Ramos (cell line): ENCODE measurements around the gene CFAP61.

Source experiments
- in situ Hi-C: fragments of 300-500 bp; cut with MboI; formaldehyde crosslinking; loops from one replicate; pipeline ENCODE4 v1.14.3; 2022; ENCODE audit warnings: low sequenced_read_pairs; ENCODE audit not compliant: unreplicated experiment

CFAP61 gene

DNA sequence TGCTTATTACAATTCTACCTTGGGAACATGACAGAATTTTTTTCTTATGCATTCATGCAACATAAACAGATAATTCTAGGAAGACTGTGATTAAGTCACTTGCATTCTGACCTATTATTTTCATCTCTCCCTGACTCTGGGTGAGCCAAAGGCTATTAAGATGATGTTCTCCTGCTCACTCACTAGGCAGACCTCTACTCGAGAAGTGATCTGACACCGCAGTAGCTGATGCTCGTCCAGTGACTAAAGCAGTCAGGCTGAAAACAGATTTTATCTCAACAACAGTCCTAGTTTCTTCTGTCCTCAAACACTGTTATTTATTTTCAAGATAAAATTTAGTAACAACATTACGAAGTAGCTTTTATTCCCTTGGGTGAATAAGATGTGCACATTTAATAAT, 17.8 kb upstream of the CFAP61 start:
- in situ Hi-C loops = no loop called here

DNA sequence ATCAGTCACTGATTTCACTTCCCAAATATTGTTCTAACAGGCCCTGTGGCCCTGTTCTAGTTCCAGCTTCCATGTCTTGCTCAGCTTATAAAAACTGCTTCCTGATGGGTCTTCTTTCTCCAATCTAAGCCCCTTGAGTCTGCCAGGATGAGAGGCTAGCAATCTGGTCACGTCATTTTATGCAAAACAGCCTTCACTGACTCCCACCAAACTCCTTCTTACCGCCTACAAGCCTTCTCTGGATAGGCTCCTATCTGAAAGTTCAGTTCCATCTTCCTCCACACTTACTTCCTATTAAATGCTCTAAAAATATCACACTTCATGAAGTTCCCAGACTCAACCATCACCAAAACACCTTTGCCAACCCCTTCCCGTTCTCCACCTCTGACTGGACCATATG, 15.6 kb upstream of the CFAP61 start:
- in situ Hi-C loops = no loop called here

DNA sequence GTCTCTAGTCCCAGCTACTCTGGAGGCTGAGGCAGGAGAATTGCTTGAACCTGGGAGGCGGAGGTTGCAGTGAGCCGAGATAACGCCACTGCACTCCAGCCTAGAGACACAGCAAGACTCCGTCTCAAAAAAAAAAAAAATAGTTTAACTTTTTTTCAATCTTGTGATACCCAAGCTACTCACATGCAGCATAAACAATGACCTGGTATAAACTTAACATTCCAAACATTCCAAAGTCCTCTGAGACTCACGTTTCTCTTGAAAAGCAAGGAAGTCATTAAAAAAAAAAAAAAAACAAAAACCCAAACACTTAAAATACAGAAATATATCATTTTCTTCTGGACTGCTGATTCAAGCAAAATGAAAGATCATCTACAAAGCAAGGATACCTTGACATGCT, 14.4 kb upstream of the CFAP61 start:
- in situ Hi-C loops = no loop called here

DNA sequence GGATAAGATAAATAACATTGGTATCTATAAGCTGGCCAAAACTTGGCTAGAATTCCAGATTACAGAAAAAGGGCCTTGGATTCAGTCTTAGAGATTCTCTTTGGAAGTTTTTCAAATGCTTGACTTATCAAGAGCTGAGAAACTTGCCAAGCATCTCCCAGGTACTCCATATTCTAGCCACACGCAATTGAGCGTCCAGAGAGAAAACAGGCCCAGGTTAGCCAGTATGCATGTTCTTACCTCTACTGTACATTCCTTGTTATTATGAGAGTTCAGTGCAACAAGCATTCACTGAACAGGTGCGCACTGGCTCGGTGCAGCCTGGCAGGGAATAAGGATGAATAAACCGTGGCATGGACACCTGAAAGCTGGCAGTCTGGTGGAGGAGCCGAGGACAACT, 13.7 kb upstream of the CFAP61 start:
- in situ Hi-C loops = no loop called here

DNA sequence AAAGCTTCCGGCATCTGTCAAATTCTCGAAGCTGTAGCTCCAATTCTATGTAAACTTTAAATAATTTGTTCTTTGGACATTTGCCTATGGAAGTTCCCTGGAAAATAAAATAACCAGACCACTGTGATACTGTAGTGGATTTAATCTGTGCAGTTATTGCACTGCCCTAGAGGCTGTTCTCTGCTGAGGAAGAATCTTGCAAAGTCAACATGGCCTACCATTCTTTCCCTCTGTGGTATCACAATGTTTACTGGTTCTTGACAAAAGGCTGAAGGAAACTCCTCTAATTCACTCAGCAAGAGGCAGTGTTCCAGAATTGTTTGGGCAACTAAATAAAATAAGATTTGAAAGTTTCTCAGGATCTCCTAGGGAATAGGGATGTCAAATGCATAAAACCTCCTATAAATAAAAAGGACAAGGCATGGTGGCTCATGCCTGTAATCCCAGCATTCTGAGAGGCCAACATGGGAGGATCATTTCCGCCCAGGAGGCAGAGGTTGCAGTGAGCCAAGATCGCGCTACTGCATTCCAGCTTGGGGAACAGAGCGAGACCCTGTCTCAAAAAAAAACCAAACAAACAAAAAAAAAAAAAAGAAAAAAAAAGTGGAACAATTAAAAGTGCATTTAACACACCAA, 12.5 kb upstream of the CFAP61 start:
- in situ Hi-C loops = no loop called here

DNA sequence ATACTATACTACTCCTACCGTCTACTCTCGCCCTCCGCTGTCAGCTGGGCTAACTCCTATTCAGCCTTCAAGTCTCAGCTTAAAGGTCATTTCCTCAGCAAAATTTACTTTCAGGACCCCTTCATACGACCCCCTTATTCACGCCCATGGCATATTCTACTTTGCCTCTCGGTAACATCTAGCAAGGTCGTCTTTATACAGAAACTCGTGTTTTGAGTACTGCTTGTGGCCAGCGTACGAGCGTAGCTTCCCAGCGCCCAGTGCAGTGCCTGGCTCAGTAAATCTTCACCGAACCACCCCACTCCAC, 612 bp upstream of the CFAP61 start:
- in situ Hi-C loops = loop anchor here (10.0 kb wide), 1 partner anchor 63 kb away; no protein-coding TSS in a partner anchor

DNA sequence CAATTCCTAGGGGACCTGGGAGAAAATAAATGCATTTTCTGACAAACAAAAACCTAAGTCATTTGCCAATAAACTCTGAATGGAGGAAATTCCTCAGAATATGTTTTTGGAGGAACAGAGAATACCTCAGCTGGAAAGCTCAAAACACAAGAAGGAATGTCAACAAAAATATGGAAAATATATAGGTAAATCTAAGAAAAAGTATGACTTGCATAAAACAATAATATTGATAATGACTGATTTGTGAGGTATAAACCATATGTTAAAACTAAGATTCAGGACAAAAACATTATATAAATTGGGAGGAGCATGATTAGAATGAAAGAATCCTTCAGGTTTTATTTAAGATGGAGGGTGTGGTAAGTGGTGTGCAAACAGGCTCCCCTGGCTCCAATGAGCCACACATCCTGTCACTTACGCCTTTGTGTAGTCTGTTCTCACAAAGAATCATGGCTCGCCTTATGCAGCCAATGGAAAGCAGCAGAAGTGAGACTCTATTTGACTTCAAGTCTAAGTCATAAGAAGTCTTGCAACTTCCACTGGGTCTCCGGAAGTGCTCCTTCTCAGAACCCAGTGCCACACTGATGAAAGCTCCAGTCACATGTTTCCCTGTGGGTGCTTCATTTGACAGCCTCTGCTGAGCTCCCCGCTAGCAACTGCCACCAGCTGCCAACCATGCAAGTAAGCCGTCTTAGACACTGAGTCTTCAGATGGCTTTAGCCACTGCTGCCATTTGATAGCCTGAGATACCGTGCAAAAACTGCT, 8.1 kb downstream of the CFAP61 start:
- in situ Hi-C loops = no loop called here

DNA sequence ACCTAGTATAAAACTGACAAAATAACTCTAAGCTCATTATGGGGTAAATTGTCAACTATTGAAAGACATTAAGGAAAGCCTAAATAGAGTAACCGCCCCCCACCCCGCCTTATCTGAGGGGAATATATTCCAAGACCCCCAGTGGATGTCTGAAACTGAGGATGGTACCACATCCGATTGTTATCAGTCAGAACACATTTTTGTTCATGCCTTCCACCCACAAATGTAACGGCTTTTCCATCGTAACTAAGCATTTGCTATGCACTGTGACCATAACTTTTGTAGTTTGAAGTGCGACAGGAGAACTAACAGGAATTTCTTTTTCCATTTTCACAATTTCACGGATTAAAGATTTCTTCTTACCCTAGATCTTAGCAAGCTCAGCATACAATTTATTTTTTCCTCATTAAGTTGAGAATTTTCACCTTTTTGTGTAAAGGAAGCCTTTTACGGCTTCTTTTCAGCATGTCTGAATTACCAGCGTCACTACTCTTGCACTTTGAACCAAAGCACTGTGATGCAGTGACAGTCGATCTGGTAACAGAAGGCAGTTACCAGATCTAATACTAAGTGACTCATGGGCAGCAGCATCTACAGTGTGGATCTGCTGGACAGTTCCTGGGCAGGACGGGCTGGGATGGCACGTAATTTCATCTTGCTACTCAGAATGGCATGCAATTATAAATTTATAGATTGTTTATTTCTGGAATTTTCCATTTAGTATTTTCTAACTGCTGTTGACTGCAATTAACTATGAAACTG, 11.8 kb downstream of the CFAP61 start:
- in situ Hi-C loops = no loop called here

DNA sequence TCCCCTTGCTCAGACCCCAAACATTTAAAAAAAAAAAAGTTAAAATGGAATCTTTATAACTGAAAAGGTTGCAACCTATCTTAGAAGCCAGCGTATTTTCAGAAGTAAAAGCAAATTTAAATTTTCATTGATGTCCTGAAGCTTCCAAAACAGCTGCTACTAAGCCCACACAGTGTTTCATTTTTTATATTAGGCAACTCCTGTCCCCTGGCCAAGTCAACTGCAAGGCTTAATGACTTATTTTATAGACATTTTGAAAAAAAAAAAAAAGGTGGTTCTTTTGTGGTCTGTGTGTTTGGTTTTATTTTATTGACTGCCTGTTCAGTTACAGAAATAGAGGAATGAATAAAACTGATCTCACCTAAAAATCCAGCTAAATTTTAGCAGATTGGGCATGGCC, 13.0 kb downstream of the CFAP61 start:
- in situ Hi-C loops = no loop called here

DNA sequence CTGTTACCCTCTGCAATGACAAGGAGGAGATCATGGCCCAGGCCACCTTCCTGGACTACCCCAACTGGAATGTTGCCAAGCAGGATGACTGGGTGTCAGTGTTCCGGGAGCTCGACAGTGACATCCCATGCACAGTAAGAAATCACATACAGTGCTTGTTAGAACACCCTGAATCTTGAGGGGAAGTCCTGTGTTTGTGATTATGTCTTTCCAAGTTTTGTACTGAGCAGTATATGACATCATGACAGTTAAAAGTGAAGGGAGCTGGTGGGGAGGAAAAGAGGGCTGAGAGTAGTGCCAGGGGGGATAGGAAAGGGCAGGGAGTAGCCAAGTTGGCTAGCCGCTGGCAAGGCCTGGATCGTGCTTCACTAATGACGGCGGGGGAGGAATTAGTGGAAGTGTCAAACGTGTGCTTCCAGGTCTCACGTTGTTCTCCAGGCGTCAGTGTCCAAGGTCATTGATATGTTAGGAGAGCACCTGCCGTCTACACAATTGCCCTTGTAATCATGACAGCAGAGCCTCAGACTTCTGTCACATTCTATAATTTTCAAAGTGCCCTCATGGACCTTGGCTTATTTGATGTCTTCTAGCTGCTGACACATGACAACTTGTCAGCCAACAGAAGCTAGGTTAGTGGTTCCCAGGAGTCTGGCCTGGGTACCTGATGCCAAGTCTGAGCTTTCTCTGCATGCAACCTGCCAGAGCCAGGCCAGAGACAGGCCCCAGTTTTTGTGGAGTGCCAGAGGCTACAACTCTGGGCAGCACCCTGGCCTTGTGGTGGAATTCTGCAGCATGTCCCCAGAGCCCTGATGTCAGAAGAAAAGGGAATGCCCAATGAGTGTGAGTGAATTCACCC, 18.8 kb downstream of the CFAP61 start:
- in situ Hi-C loops = no loop called here

DNA sequence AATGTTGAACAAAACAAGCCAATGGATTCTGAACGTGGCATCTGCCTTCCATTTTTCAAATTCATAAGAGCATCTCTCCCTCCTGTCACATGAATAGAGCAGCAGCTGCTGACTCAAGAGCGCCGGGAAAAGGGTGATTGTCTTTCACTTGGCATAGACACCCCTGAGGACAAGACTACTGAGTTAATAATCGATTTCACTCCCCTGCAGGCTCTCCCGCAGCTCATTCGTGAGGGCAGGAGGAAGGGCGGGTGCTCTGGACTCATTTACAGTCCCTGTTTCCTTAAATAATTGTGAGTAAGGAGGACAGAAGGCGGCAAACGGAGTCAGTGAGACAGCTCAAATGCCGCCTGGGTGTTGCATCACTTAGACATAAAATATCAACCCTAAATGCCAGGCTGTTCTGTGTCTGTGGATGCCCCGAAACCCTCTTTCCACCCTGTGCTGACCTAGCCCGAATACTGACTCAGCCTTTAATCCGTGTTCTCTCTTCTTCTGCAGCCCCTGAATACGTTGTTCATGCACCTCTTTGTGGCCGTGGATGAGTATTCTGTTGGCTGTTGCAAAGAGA, 21.6 kb downstream of the CFAP61 start:
- in situ Hi-C loops = no loop called here

DNA sequence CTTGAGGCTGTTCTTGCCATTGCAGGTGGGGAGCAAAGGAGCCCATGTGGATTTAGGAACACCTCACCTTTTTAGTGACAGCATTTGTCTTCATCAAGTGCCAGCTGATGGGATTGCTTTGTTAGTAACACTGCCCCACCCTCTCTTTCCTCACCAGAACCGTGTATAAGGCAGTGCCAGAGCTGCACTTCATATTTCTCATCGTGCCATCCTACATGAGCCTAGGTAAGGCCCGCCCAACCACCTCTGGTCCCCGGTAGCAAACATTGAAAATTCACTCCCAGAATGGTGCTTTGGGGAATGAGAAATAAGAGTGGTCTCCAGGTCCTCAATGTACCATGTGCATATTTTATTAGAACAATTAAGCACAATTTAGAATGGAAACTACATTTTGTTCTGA, 22.7 kb downstream of the CFAP61 start:
- in situ Hi-C loops = loop anchor here (25.0 kb wide), 1 partner anchor 487 kb away; no protein-coding TSS in a partner anchor

DNA sequence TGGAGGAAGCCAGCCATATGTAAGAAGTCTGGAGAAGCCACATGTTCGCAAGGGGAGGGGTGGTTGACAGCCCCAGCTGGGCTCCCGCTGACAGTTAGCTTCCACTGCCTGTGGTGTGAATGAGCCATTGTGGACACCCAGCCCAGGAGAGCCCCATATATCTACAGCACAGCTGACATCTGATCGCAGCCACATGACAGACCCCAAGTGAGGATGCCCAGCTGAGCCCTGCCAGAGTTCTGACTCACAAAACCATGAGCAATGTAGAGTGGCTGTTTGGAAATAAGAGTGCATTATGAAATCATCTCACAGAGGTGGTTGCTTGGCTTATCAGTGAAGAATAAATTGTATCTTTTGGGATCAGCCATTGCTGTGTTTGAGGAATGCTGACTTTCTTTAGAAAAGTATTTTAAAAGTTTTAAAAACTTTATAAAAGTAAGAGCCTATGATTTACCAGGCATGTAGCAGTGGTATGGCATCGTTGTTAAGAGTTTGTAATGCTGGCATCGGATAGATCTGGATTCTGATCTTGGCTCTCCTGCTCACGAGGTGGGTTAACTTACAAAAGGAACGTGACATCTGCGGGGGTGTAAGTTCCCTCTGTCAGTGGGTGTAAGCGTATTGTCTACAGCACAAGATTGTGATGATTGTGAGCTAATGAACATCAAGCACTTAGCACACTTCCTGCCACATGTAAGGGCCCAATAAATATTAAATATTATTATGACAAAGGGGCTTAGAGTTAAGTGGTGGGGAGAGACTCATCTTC, 24.1 kb downstream of the CFAP61 start:
- in situ Hi-C loops = loop anchor here (25.0 kb wide), 1 partner anchor 486 kb away; no protein-coding TSS in a partner anchor

DNA sequence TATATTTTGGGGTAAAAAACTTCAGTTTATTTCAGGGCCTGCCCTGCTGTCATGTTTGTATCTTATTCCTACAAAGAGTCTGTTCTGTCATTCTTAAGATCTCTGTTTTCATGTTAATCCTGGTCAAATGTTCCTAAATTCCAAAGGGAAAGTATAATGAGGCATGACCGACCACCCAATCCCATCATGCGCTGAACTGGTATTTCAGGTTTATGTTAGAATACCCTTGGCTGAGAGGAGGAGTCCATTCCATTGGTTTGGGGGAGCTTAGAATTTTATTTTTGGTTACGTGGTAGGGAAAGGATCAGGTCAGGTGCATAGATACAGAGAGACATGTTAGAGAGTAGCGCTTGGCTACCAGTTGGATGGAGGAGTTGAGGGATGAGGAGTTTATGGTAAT, 25.7 kb downstream of the CFAP61 start:
- in situ Hi-C loops = loop anchor here (25.0 kb wide), 1 partner anchor 484 kb away; no protein-coding TSS in a partner anchor

DNA sequence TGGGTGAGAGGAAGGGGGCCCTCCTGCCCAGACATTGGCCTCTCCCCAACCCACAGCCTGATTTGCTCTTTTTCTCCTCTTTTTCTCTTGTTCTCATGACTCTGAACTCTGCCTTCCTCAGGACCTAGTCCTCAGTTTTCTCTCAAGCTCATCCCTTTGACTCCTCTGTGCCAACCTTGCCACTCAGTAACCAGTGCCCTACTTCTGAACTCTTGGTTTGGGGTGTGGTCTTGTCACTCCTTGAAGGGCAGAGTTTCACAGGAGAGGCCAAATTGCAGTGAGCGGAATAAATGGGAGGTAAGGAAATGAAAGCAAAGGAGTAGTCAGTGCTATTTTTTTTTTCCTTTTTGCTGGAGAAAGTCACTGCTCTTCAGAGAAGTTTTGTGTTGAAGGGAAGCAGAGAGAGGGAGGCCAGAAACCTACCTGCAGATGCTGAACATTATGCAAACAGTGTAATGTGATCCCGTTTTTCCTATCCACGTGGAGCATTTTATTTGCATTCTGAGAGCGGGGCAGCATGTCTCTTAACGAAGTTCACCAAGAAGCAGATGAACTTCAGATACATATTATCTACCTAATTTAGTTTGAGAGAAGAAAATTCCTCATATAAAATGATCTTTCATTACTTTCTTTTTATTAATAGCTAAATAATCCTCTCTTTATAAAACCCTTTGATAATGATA, 26.9 kb downstream of the CFAP61 start:
- in situ Hi-C loops = loop anchor here (25.0 kb wide), 1 partner anchor 483 kb away; no protein-coding TSS in a partner anchor

DNA sequence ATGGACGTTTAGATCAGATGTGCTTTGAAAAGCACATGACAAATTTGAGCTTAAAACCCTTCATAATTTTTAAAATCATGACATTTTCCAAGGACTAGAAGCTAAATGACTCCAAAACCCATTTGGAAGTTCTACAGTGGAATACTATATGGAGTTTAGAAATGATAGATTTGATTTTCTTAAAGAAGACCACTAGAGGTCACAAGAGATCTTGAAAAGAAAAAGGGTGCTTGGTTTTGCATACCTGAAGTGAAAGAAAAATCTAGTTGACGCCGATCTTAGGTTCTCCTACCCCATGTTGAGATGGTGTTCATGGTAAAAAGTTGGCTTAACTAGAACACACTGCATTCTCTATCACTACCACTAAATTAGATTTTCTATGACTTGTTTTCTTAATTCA, 31.5 kb downstream of the CFAP61 start:
- in situ Hi-C loops = loop anchor here (25.0 kb wide), 1 partner anchor 478 kb away; no protein-coding TSS in a partner anchor

DNA sequence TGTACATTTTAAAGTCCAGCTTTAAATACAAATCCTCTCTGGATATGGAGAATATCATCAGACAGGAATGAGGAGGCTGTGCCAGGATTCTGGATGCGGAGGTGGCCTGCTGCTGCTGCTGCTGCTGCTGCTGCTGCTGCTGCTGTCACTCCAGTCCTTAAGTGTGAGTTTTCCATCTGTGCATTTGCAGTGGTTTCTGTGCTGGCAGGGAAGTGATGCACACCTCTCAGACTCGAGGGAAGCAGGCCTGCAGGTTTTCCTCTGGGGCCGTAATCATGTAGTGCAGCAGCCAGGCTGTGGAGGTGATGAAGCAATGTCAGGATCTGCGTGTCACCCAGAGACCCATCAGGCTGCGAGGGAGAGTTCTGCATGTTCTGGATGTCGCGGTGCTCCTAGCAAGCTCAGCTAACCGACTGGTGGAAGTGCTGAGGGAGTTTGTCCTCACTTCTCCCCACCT, 32.0 kb downstream of the CFAP61 start:
- in situ Hi-C loops = loop anchor here (25.0 kb wide), 1 partner anchor 478 kb away; no protein-coding TSS in a partner anchor

DNA sequence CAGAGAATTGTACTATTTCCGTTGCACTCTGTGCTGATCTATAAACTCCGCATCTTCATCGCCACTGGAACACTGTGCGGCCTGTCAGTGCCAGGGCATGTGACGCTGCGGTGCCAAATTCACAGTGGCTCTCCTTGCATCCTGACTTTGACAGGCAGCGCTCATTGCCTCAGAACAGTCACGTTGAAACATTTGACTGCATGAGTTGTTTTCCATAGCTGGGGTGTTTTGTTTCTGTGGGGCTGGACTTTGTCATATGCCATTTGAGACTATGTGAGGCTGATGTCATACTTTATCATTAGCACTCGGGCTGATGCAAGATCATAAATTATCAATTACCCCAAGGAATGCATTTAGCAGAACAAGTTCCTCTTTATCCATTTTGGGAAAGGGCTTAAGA, 32.7 kb downstream of the CFAP61 start:
- in situ Hi-C loops = loop anchor here (25.0 kb wide), 1 partner anchor 477 kb away; no protein-coding TSS in a partner anchor
